ENCODE data around the gene CLASP1.

GRCh38 chr2:121650315-121650930, 1.2 kb upstream of the CLASP1 start:
- TF ChIP-seq TAF1 (IDR thresholded peaks at IDR 0.05; ENCODE audit: low read depth, low read length) (no peak), CTCF (IDR thresholded peaks at IDR 0.05; ENCODE audit: control extremely low read depth in 1 of 3, insufficient read depth in 1 of 3, low read depth in 1 of 3, low read length in 3 of 3) (no peak), EZH2 (IDR thresholded peaks at IDR 0.05; ENCODE audit: low read depth, low read length, severe bottlenecking) (no peak), GABPA (IDR thresholded peaks at IDR 0.05; ENCODE audit: borderline replicate concordance, insufficient read depth, low read length) (no peak), FOSL1 (IDR thresholded peaks at IDR 0.05; ENCODE audit: insufficient read depth, low read depth, low read length) (no peak), POLR2A (IDR thresholded peaks at IDR 0.05; ENCODE audit: control extremely low read depth in 1 of 2, low read depth in 2 of 2, low read length in 2 of 2) (no peak), RAD21 (IDR thresholded peaks at IDR 0.05 in 1 of 2, conservative IDR thresholded peaks at IDR 0.05 in 1 of 2; ENCODE audit: low read depth in 2 of 2, low read length in 2 of 2) (no peak), POLR2AphosphoS5 (IDR thresholded peaks at IDR 0.05; ENCODE audit: low read depth, low read length) (no peak)

Data from H1 (cell line).